A673 (cell line): ENCODE measurements around the gene JUNB. TPM values are rescaled to one million over a fixed set of nuclear protein-coding genes. Genes with fewer than 3 reads are reported as not detected.

ENCODE experiments used
- BruUV-seq: library from RNA; stranded (reverse); fragments of 400-500 nt; replicated peaks from 2 replicates; lab custom pipeline; 2021; lab: Mats Ljungman, UMichigan
- CTCF ChIA-PET: fragments of 300-600 bp; sonication (Branson Sonifier 250); formaldehyde crosslinking; loops from one replicate; lab custom pipeline; 2022; ENCODE audit warnings: antibody characterized with exemption; lab: Charles Lee
- POLR2A ChIA-PET: fragments of 300-600 bp; sonication (Branson Sonifier 250); formaldehyde crosslinking; loops from one replicate; lab custom pipeline; 2022; ENCODE audit warnings: antibody characterized with exemption; ENCODE audit not compliant: low non-redundant PET; lab: Charles Lee
- DNase-seq: peaks from one replicate; pipeline ENCODE4 v3.0.0-alpha.2; 2015; ENCODE audit warnings: low spot score
- H3K27ac ChIP-seq: fragments of 200-600 bp; sonication (generic); 2 replicates; pipeline ENCODE4 v1.5.1; 2016; ENCODE audit warnings: mixed run types, low read depth, mild to moderate bottlenecking, mixed read lengths, antibody characterized with exemption, low read length; ENCODE audit not compliant: poor library complexity, severe bottlenecking
- H3K27me3 ChIP-seq: fragments of 200-600 bp; sonication (generic); replicated peaks from 2 replicates; pipeline ENCODE4 v1.6.1; 2017; ENCODE audit warnings: mixed run types, low read depth, mild to moderate bottlenecking, mixed read lengths, antibody characterized with exemption, low read length; ENCODE audit not compliant: insufficient read depth, poor library complexity
- H3K36me3 ChIP-seq: fragments of 200-600 bp; sonication (generic); 2 replicates; pipeline ENCODE4 v1.6.1; 2016; ENCODE audit warnings: mixed run types, mild to moderate bottlenecking, mixed read lengths, antibody characterized with exemption, low read length; ENCODE audit not compliant: insufficient read depth, poor library complexity, severe bottlenecking
- H3K4me1 ChIP-seq: fragments of 200-600 bp; sonication (generic); 2 replicates; pipeline ENCODE4 v1.6.1; 2017; ENCODE audit warnings: mixed run types, mild to moderate bottlenecking, mixed read lengths, antibody characterized with exemption, low read length; ENCODE audit not compliant: insufficient read depth, poor library complexity, severe bottlenecking
- H3K4me3 ChIP-seq: fragments of 200-600 bp; sonication (generic); 2 replicates; pipeline ENCODE4 v1.5.1; 2016; ENCODE audit warnings: low read depth, mixed run types, mild to moderate bottlenecking, mixed read lengths, low read length; ENCODE audit not compliant: poor library complexity, severe bottlenecking
- H3K9me3 ChIP-seq: fragments of 200-600 bp; sonication (generic); 2 replicates; pipeline ENCODE4 v1.6.1; 2016; ENCODE audit warnings: mixed run types, low read depth, mild to moderate bottlenecking, mixed read lengths, antibody characterized with exemption, low read length; ENCODE audit not compliant: poor library complexity, severe bottlenecking
- CTCF ChIP-seq: fragments of 300-800, 200-600 bp; sonication (generic); conservative IDR thresholded peaks from 2 replicates; pipeline ENCODE4 v1.5.1; 2017; ENCODE audit warnings: low read depth, mild to moderate bottlenecking, antibody characterized with exemption, low read length, moderate library complexity, mixed read lengths
- EZH2 ChIP-seq: fragments of 200-600 bp; sonication (generic); IDR thresholded peaks from 2 replicates; pipeline ENCODE4 v1.6.1; 2017; ENCODE audit warnings: borderline replicate concordance, low read depth, mild to moderate bottlenecking, mixed read lengths, antibody characterized with exemption, low read length; ENCODE audit not compliant: poor library complexity, severe bottlenecking
- intact Hi-C: fragments of 100-400 bp; cut with micrococcal nuclease; formaldehyde crosslinking; loops from one replicate; pipeline ENCODE4 v1.10.0; 2022; ENCODE audit not compliant: unreplicated experiment
- microRNA-seq: library from miRNA; unstranded; fragments of <30 nt; microRNA quantifications from one replicate; pipeline ENCODE4 v1.2.0, GENCODE V29; 2021
- total RNA-seq: library from RNA; stranded (reverse); gene quantifications from 2 replicates; pipeline ENCODE4 v1.2.3, GENCODE V29; 2021

The JUNB gene
- total RNA-seq, 1 experiment from 2014 or later: 27.7 TPM

GRCh38 chr19:12840091-12841079 is 49.1 kb downstream of the JUNB start:
- peak overlapping the region; percentile 29 for H3K4me3 ChIP-seq
- no peaks in the 10 kb centered on the region for H3K36me3 ChIP-seq
- no peaks in the 10 kb centered on the region for H3K27me3 ChIP-seq
- H3K4me1 ChIP-seq: peaks cover 13% of the 10 kb centered on the region
- no peak for TF ChIP-seq CTCF
- TF ChIP-seq EZH2: no peak
- H3K9me3 ChIP-seq: no peaks in the 10 kb centered on the region
- CTCF ChIA-PET: no interaction called here
- no TSS peak for BruUV-seq
- intact Hi-C loops: no loop called here
- peak overlapping the region; percentile 11 for H3K27ac ChIP-seq
- POLR2A ChIA-PET: no interaction called here
- DNase-seq: peak; percentile 91

- no peaks in the 10 kb centered on the region for H3K9me3 ChIP-seq
- intact Hi-C loops: no loop called here
- H3K36me3 ChIP-seq: no peaks in the 10 kb centered on the region
- peak overlapping the region; percentile 29 for H3K4me3 ChIP-seq
- ChIA-PET CTCF (no interaction called here), POLR2A (interaction anchor here (0.6 kb wide), 1 partner anchor 120 kb away, joined by 3 read pairs; no protein-coding TSS in a partner anchor)
- DNase-seq: no peak
- no TSS peak for BruUV-seq
- H3K27me3 ChIP-seq: no peaks in the 10 kb centered on the region
- peak overlapping the region; percentile 11 for H3K27ac ChIP-seq
- peaks cover 13% of the 10 kb centered on the region for H3K4me1 ChIP-seq
- no peak for TF ChIP-seq EZH2
- no peak for TF ChIP-seq CTCF
These were observed 49.8 kb downstream of the JUNB start for GRCh38 chr19:12841094-12841493.

DNA sequence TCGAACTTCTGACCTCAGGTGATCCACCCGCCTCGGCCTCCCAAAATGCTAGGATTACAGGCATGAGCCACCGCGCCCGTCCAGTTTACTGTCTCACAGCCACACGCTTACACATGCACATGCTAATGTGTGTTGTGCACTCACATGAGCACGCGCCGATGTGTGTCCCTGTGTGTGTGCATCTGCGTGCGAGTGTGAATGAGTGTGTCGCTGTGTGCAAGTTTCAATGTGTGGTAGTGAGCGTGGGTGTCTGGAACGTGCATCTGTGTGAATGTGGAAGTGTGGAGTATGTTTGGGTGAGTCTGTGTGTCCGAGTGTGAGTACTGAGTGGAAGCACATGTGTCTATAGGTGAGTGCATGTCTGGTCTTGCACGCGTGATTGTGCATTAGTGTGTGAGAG is 51.2 kb downstream of the JUNB start:
- ChIA-PET CTCF (no interaction called here), POLR2A (no interaction called here)
- Histone ChIP-seq H3K4me1 (peaks cover 13% of the 10 kb centered on the region), H3K9me3 (no peaks in the 10 kb centered on the region), H3K27ac (no peak overlapping the region), H3K36me3 (no peaks in the 10 kb centered on the region), H3K4me3 (no peak overlapping the region), H3K27me3 (no peaks in the 10 kb centered on the region)
- intact Hi-C loops: no loop called here
- no peak for DNase-seq
- no TSS peak for BruUV-seq
- no peak for TF ChIP-seq CTCF
- no peak for TF ChIP-seq EZH2

Small RNAs within 50 kb of the gene (microRNA-seq; reads per million reads assigned to microRNA genes)
- not detected for gene MIR5684

Other genes starting within 250 kb of the JUNB start
- gene ZNF564, start 240.0 kb upstream of the JUNB start, total RNA-seq: 6.3 and 7.9 TPM in 2 replicates
- 7.7 and 9.5 TPM in 2 replicates for gene ZNF490, start 180.7 kb upstream of the JUNB start, total RNA-seq
- 22.9 and 26.0 TPM in 2 replicates for gene ZNF791, start 180.6 kb upstream of the JUNB start, total RNA-seq
- gene MAN2B1, start 124.7 kb upstream of the JUNB start, total RNA-seq: 64.4 and 67.1 TPM in 2 replicates
- 19.4 and 24.5 TPM in 2 replicates for gene WDR83, start 124.7 kb upstream of the JUNB start, total RNA-seq
- gene DHPS, start 109.6 kb upstream of the JUNB start, total RNA-seq: 117 and 127 TPM in 2 replicates
- gene GNG14, start 103.5 kb upstream of the JUNB start, total RNA-seq: not detected in 2 replicates
- 15.4 and 19.6 TPM in 2 replicates for gene FBXW9, start 94.9 kb upstream of the JUNB start, total RNA-seq
- gene TNPO2, start 67.6 kb upstream of the JUNB start, total RNA-seq: 121 and 150 TPM in 2 replicates
- gene TRIR, start 56.8 kb upstream of the JUNB start, total RNA-seq: 238 and 259 TPM in 2 replicates
- 91.7 and 92.6 TPM in 2 replicates for gene GET3, start 54.0 kb upstream of the JUNB start, total RNA-seq
- gene BEST2, start 39.7 kb upstream of the JUNB start, total RNA-seq: 0.13 TPM in 1 of 2 replicates, not detected in the other
- 25.8 and 34.1 TPM in 2 replicates for gene HOOK2, start 15.9 kb upstream of the JUNB start, total RNA-seq
- 406 and 429 TPM in 2 replicates for gene PRDX2, start 10.3 kb downstream of the JUNB start, total RNA-seq
- 45.2 and 53.4 TPM in 2 replicates for gene THSD8, start 10.6 kb downstream of the JUNB start, total RNA-seq
- gene RNASEH2A, start 15.1 kb downstream of the JUNB start, total RNA-seq: 97.7 and 99.7 TPM in 2 replicates
- 1.4 TPM in 1 of 2 replicates, not detected in the other for gene RTBDN, start 43.1 kb downstream of the JUNB start, total RNA-seq
- gene MAST1, start 47.0 kb downstream of the JUNB start, total RNA-seq: 22.2 and 26.7 TPM in 2 replicates
- gene DNASE2, start 90.0 kb downstream of the JUNB start, total RNA-seq: 22.7 and 27.8 TPM in 2 replicates
- gene KLF1, start 95.7 kb downstream of the JUNB start, total RNA-seq: 0.30 and 0.57 TPM in 2 replicates
- 47.3 and 58.7 TPM in 2 replicates for gene GCDH, start 99.7 kb downstream of the JUNB start, total RNA-seq
- gene SYCE2, start 127.8 kb downstream of the JUNB start, total RNA-seq: 0.71 and 1.8 TPM in 2 replicates
- gene FARSA, start 142.2 kb downstream of the JUNB start, total RNA-seq: 150 and 162 TPM in 2 replicates
- gene CALR, start 147.1 kb downstream of the JUNB start, total RNA-seq: 994 and 1,019 TPM in 2 replicates
- gene RAD23A, start 154.4 kb downstream of the JUNB start, total RNA-seq: 183 and 186 TPM in 2 replicates
- 61.1 and 67.5 TPM in 2 replicates for gene GADD45GIP1, start 165.7 kb downstream of the JUNB start, total RNA-seq
- gene DAND5, start 178.1 kb downstream of the JUNB start, total RNA-seq: 0.17 TPM in 2 replicates
- gene NFIX, start 204.0 kb downstream of the JUNB start, total RNA-seq: 69.7 and 77.9 TPM in 2 replicates